Activated T-helper 1 cell treated with Interleukin-2 at 50 U/mL for 16 hours (primary cell): ENCODE data around the gene BMP6.

Source experiments
- DNase-seq: peaks from one replicate; pipeline ENCODE4 v3.0.0-alpha.2; 2020; ENCODE audit warnings: low read depth

BMP6 gene

GRCh38 chr6:7832904-7833750, 107.2 kb downstream of the BMP6 start:
- DNase-seq: no peak

- no peak for DNase-seq
These were observed 107.8 kb downstream of the BMP6 start for GRCh38 chr6:7833751-7834070.

- DNase-seq: no peak
These were observed 110.6 kb downstream of the BMP6 start for GRCh38 chr6:7836371-7837026.

GRCh38 chr6:7841781-7842468, 116.0 kb downstream of the BMP6 start:
- DNase-seq: no peak

- no peak for DNase-seq
These were observed 121.3 kb downstream of the BMP6 start for GRCh38 chr6:7846966-7847818.

GRCh38 chr6:7848229-7848628, 122.3 kb downstream of the BMP6 start:
- DNase-seq: no peak

DNA sequence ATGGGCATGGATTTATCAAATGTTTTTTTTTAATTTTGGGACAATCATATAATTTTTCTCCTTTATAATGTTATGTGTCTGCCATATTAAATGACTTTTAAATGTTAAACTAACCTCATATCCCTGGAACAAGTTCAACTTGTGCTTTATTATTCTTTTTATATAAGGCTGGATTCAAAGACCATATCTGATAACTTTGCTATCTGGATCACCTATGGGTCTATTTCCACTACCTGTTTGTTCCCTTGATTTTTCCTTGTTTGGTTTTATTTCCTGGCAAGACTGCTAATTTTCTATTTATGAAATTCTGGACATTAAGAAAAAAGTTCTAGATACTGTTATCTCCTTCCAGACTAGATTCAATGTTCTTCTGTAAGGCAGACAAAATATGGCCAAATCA, 125.9 kb downstream of the BMP6 start:
- no peak for DNase-seq

- no peak for DNase-seq
These were observed 133.7 kb downstream of the BMP6 start for GRCh38 chr6:7859591-7859990.

DNA sequence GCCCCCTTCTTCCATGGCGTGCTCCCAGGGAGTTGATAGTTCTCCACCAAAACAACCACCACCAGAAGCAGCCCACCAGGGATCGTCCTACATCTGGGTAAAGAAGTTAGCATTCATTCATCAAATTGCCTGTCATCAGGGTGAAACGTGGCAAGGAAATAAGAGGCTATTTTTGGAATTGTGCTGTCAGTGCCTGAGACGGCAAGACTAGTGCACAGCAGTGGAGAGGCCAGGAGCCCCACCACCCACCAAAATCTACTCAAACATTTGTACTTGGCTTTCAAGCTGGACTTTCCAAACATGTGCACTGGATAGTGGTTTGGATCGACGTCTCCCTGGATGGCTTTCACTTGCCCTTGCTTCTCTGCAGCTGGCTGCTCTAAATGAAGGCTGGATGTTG, 139.9 kb downstream of the BMP6 start:
- DNase-seq: no peak

- no peak for DNase-seq
These were observed 140.6 kb downstream of the BMP6 start for GRCh38 chr6:7866526-7866925.

DNA sequence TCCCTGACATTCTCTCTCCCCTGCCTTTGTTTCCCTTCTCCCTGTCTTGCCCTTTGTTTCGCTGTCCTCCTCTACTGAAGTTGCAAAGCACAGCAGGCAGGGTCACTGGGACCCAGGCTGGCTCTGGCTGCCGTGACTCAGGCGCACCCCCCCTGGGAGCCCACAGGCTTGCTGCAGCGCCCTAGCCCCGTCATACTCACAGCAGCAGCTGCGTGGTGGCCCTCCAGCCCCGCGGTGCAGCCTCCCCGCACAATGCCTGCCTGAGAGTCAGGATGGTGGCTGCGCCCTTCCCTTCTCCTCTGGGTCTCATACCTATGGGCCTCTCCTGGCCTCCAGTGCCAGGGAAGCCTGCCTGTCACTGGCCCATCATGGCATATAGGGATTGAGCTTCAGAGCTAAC, 143.0 kb downstream of the BMP6 start:
- no peak for DNase-seq

DNA sequence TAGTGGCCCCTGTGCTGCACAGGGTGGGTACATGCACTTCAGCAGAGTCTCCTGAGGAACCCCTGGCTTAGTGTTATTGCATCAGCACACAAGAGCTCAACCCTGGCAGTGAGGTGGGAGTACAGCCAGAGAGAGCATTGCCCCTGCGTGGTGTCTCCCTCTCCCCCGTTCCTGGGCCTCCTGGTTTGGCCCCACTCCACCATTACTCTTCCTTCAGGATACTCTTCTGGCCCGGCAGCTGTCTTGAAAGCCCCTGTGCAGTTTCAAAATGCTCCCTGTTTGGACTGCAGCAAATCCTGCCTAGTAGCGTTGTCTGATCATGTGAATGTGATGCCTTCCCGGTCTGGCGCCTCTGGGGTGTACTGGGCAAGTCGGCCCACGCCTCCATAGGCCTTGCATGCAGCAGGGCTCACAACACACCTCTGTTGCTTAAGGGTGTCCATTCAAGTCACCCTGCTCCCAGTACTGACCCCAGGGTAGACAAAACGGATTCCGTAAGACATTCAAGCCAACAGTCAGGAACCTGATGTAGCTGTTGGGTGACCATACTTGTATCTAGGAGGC, 152.6 kb downstream of the BMP6 start:
- DNase-seq: no peak

- DNase-seq: no peak
These were observed 153.1 kb downstream of the BMP6 start for GRCh38 chr6:7879043-7879442.

- no peak for DNase-seq
These were observed 153.7 kb downstream of the BMP6 start for GRCh38 chr6:7879579-7879978.

DNA sequence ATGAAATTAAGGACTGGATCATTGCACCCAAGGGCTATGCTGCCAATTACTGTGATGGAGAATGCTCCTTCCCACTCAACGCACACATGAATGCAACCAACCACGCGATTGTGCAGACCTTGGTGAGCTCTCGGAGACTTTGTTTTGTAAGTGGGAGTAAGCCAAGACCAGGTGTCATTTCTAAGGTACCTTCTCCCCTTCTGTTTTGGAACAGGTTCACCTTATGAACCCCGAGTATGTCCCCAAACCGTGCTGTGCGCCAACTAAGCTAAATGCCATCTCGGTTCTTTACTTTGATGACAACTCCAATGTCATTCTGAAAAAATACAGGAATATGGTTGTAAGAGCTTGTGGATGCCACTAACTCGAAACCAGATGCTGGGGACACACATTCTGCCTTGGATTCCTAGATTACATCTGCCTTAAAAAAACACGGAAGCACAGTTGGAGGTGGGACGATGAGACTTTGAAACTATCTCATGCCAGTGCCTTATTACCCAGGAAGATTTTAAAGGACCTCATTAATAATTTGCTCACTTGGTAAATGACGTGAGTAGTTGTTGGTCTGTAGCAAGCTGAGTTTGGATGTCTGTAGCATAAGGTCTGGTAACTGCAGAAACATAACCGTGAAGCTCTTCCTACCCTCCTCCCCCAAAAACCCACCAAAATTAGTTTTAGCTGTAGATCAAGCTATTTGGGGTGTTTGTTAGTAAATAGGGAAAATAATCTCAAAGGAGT, 154.2 kb downstream of the BMP6 start:
- no peak for DNase-seq

DNA sequence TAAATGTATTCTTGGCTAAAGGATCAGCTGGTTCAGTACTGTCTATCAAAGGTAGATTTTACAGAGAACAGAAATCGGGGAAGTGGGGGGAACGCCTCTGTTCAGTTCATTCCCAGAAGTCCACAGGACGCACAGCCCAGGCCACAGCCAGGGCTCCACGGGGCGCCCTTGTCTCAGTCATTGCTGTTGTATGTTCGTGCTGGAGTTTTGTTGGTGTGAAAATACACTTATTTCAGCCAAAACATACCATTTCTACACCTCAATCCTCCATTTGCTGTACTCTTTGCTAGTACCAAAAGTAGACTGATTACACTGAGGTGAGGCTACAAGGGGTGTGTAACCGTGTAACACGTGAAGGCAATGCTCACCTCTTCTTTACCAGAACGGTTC, 154.8 kb downstream of the BMP6 start:
- DNase-seq: no peak

DNA sequence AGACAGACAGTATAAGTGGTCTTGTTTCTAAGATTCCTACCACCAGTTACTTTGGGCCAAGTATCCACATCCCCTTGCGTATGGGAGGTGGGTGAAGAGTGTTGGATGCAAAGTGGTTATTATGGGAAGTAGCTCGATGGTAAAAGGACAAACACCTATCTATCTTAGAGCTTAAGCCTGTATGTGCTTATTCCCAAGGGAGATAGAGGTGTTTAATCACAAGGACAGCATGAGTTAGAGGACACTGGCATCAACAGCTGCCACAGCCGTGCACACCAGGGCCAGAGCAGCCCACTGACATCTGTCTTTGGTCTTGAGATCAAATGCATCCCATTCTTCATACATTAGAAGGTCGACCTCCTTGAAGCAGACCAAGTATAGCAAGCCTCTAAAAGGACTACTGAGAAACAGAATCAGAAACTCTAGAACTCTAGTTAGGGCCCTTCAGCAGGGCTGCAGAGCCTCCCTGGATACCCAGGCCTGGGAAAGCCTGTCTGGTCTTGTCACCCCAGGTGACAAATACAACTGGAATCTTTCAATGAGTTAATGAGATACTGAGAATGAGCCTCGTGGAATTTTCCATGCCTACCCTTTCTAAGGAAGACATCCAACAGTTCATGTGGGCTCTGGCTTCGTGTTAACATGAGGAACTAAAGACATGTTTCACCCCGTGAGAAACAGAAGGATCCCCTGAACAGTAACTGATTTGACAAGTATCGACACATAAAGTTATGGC, 156.0 kb downstream of the BMP6 start:
- no peak for DNase-seq

- no peak for DNase-seq
These were observed 156.8 kb downstream of the BMP6 start for GRCh38 chr6:7882505-7883257.

- no peak for DNase-seq
These were observed 157.5 kb downstream of the BMP6 start for GRCh38 chr6:7883381-7883780.

DNA sequence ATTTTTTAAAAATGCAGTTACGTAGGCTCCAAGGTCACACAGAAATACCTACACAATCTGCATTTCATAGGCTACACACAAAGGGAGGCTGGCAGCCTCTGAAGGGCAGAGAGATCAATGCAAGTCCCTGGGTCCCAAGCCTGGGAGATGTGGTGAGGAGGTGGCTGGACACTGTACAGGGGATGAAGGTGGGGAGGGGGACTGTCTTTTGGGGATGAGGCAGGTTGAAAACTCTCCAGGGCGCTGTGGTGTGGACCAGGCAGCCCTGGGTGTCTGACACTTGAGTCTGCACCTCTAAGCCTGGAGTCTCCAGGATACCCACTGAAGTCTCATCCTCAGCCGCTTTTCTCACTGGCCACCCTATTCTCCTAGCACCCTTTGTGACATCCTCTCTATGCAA, 160.2 kb downstream of the BMP6 start:
- DNase-seq: no peak
